ENCODE data around the gene PCDHB11.
"Not testable (repeated sequence)": the region's sequence is repeated elsewhere in the genome, so short reads cannot be mapped to it uniquely, and the experiment has no call there.

PCDHB11 gene

DNA sequence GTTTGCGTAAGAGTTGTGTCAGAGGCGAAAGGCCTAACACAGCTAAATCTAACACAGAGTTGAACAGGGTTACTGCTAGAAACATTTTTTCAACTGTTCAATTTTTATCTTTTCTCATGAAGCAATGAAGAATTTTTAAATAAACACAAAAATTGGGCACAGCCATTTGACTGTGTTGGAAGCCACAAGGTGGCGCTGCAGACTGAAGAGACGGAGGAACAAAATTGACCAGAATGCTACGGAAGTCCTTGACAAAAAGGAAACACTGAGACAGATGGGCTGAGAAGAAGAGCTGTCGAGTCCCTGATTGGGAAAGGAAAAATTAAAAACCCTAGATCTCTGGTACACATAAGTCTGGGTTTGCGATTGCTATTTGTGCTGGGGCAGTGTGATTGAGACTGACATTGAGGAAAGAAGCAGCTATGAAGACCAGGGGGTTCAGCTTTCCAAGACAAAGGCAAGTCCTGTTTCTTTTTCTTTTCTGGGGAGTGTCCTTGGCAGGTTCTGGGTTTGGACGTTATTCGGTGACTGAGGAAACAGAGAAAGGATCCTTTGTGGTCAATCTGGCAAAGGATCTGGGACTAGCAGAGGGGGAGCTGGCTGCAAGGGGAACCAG, 12.4 kb upstream of the PCDHB11 start, which contains the start of gene PCDHB9:
PCDHB9 (plus strand) TSS at position 265 of the 616 bp plus-strand sequence; CDS start at position 423, 158 bp downstream.
- in situ Hi-C loops (cut with MboI; ENCODE audit: low sequenced_read_pairs) = no loop called here

DNA sequence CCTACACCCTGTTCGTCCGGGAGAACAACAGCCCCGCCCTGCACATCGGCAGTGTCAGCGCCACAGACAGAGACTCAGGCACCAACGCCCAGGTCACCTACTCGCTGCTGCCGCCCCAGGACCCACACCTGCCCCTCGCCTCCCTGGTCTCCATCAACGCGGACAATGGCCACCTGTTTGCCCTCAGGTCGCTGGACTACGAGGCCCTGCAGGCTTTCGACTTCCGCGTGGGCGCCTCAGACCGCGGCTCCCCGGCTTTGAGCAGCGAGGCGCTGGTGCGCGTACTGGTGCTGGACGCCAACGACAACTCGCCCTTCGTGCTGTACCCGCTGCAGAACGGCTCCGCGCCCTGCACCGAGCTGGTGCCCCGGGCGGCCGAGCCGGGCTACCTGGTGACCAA, 10.7 kb upstream of the PCDHB11 start:
- in situ Hi-C loops (cut with MboI; ENCODE audit: low sequenced_read_pairs) = not testable (repeated sequence)

DNA sequence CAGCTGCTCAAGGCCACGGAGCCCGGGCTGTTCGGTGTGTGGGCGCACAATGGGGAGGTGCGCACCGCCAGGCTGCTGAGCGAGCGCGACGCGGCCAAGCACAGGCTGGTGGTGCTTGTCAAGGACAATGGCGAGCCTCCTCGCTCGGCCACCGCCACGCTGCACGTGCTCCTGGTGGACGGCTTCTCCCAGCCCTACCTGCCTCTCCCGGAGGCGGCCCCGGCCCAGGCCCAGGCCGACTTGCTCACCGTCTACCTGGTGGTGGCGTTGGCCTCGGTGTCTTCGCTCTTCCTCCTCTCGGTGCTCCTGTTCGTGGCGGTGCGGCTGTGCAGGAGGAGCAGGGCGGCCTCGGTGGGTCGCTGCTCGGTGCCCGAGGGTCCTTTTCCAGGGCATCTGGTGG, 10.3 kb upstream of the PCDHB11 start:
- in situ Hi-C loops (cut with MboI; ENCODE audit: low sequenced_read_pairs) = not testable (repeated sequence)

DNA sequence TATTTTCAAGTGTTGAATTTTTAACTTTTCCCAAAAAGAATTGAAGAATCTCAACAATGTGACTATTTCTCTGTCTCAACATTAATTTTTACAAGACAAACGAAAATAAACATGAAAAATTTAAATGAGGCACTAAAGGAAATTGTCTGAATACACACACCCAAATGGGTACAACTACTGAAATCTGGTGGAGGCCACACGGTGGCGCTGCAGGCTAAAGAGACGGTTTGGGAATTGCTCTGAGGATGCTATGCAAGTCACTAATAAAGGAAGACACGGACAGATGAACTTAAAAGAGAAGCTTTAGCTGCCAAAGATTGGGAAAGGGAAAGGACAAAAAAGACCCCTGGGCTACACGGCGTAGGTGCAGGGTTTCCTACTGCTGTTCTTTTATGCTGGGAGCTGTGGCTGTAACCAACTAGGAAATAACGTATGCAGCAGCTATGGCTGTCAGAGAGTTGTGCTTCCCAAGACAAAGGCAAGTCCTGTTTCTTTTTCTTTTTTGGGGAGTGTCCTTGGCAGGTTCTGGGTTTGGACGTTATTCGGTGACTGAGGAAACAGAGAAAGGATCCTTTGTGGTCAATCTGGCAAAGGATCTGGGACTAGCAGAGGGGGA, 7.2 kb upstream of the PCDHB11 start, which contains the start of gene PCDHB10:
PCDHB10 (plus strand) TSS at position 244 of the 616 bp plus-strand sequence; CDS start at position 444, 200 bp downstream.
- in situ Hi-C loops (cut with MboI; ENCODE audit: low sequenced_read_pairs) = no loop called here

- in situ Hi-C loops (cut with MboI; ENCODE audit: low sequenced_read_pairs) = not testable (repeated sequence)
Observed at GRCh38 chr5:141194332-141194731, 5.1 kb upstream of the PCDHB11 start.

GRCh38 chr5:141196363-141196762, 3.1 kb upstream of the PCDHB11 start:
- in situ Hi-C loops (cut with MboI; ENCODE audit: low sequenced_read_pairs) = no loop called here

DNA sequence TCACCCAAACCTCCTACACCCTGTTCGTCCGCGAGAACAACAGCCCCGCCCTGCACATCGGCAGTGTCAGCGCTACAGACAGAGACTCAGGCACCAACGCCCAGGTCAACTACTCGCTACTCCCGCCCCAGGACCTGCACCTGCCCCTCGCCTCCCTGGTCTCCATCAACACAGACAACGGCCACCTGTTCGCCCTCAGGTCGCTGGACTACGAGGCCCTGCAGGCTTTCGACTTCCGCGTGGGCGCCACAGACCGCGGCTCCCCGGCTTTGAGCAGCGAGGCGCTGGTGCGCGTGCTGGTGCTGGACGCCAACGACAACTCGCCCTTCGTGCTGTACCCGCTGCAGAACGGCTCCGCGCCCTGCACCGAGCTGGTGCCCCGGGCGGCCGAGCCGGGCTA, 1.7 kb downstream of the PCDHB11 start:
- in situ Hi-C loops (cut with MboI; ENCODE audit: low sequenced_read_pairs) = not testable (repeated sequence)

DNA sequence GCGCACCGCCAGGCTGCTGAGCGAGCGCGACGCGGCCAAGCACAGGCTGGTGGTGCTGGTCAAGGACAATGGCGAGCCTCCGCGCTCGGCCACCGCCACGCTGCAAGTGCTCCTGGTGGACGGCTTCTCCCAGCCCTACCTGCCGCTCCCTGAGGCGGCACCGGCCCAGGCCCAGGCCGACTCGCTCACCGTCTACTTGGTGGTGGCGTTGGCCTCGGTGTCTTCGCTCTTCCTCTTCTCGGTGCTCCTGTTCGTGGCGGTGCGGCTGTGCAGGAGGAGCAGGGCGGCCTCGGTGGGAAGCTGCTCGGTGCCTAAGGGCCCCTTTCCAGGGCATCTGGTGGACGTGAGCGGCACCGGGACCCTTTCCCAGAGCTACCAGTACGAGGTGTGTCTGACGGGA, 2.2 kb downstream of the PCDHB11 start:
- in situ Hi-C loops (cut with MboI; ENCODE audit: low sequenced_read_pairs) = not testable (repeated sequence)

DNA sequence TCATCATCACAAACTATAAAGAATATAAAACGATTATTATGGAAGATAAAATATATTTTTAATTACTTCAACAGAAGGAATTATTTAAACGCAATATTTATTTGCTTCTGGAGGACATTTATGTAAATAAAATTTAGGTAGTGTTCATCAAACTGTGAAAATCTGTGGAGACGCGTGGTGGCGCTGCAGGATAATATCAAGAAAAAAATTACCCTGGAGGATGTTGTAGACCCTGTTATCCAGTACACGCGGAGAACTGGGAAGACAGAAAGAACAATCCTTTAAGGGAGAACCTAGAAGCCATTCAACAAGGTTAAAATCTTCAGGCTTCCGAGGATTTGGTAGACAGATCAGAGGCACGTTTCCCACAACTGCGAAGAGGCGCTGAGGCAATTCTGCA, 9.1 kb downstream of the PCDHB11 start, which contains the start of gene PCDHB12:
PCDHB12 (plus strand) TSS at position 242 of the 400 bp plus-strand sequence. CDS start 189 bp downstream, outside the sequence.
- in situ Hi-C loops (cut with MboI; ENCODE audit: low sequenced_read_pairs) = no loop called here

GRCh38 chr5:141210281-141210680, 10.9 kb downstream of the PCDHB11 start:
- in situ Hi-C loops (cut with MboI; ENCODE audit: low sequenced_read_pairs) = not testable (repeated sequence)

DNA sequence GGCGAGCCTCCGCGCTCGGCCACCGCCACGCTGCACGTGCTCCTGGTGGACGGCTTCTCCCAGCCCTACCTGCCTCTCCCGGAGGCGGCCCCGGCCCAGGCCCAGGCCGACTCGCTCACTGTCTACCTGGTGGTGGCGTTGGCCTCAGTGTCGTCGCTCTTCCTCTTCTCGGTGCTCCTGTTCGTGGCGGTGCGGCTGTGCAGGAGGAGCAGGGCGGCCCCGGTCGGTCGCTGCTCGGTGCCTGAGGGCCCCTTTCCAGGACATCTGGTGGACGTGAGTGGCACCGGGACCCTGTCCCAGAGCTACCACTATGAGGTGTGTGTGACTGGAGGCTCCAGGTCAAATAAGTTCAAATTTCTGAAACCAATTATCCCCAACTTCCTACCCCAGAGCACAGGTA, 11.4 kb downstream of the PCDHB11 start:
- in situ Hi-C loops (cut with MboI; ENCODE audit: low sequenced_read_pairs) = not testable (repeated sequence)

- in situ Hi-C loops (cut with MboI; ENCODE audit: low sequenced_read_pairs) = not testable (repeated sequence)
Observed at GRCh38 chr5:141213656-141214339, 14.4 kb downstream of the PCDHB11 start, which contains the start of gene PCDHB13. Gene PCDHB13, plus strand, starts transcription at chr5:141213919. Its CDS starts 205 bp downstream, at chr5:141214124.

DNA sequence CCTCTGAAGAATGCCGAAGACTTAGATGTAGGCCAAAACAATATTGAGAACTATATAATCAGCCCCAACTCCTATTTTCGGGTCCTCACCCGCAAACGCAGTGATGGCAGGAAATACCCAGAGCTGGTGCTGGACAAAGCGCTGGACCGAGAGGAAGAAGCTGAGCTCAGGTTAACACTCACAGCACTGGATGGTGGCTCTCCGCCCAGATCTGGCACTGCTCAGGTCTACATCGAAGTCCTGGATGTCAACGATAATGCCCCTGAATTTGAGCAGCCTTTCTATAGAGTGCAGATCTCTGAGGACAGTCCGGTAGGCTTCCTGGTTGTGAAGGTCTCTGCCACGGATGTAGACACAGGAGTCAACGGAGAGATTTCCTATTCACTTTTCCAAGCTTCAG, 15.2 kb downstream of the PCDHB11 start:
- in situ Hi-C loops (cut with MboI; ENCODE audit: low sequenced_read_pairs) = not testable (repeated sequence)

- in situ Hi-C loops (cut with MboI; ENCODE audit: low sequenced_read_pairs) = not testable (repeated sequence)
Observed at GRCh38 chr5:141215504-141215903, 16.1 kb downstream of the PCDHB11 start.

- in situ Hi-C loops (cut with MboI; ENCODE audit: low sequenced_read_pairs) = not testable (repeated sequence)
Observed at GRCh38 chr5:141216035-141216434, 16.6 kb downstream of the PCDHB11 start.

GRCh38 chr5:141223112-141223783, 23.8 kb downstream of the PCDHB11 start, which contains the start of gene PCDHB14:
Gene PCDHB14, plus strand, starts transcription at chr5:141223343. Its CDS starts 163 bp downstream, at chr5:141223506.
- in situ Hi-C loops (cut with MboI; ENCODE audit: low sequenced_read_pairs) = no loop called here

DNA sequence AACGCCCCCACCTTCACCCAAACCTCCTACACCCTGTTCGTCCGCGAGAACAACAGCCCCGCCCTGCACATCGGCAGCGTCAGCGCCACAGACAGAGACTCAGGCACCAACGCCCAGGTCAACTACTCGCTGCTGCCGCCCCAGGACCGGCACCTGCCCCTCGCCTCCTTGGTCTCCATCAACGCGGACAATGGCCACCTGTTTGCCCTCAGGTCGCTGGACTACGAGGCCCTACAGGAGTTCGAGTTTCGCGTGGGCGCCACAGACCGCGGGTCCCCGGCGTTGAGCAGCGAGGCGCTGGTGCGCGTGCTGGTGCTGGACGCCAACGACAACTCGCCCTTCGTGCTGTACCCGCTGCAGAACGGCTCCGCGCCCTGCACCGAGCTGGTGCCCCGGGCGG, 25.4 kb downstream of the PCDHB11 start:
- in situ Hi-C loops (cut with MboI; ENCODE audit: low sequenced_read_pairs) = not testable (repeated sequence)

DNA sequence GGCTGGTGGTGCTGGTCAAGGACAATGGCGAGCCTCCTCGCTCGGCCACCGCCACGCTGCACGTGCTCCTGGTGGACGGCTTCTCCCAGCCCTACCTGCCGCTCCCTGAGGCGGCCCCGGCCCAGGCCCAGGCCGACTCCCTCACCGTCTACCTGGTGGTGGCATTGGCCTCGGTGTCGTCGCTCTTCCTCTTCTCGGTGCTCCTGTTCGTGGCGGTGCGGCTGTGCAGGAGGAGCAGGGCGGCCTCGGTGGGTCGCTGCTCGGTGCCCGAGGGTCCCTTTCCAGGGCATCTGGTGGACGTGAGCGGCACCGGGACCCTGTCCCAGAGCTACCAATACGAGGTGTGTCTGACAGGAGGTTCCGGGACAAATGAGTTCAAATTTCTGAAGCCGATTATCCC, 26.0 kb downstream of the PCDHB11 start:
- in situ Hi-C loops (cut with MboI; ENCODE audit: low sequenced_read_pairs) = not testable (repeated sequence)

- in situ Hi-C loops (cut with MboI; ENCODE audit: low sequenced_read_pairs) = no loop called here
Observed at GRCh38 chr5:141234109-141234667, 34.8 kb downstream of the PCDHB11 start.

DNA sequence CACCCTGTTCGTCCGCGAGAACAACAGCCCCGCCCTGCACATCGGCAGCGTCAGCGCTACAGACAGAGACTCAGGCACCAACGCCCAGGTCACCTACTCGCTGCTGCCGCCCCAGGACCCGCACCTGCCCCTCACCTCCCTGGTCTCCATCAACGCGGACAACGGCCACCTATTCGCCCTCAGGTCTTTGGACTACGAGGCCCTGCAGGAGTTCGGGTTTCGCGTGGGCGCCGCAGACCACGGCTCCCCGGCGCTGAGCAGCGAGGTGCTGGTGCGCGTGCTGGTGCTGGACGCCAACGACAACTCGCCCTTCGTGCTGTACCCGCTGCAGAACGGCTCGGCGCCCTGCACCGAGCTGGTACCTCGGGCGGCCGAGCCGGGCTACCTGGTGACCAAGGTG, 36.5 kb downstream of the PCDHB11 start:
- in situ Hi-C loops (cut with MboI; ENCODE audit: low sequenced_read_pairs) = not testable (repeated sequence)

Measured in HL-60/S4 treated with phorbol 12-myristate 13-acetate at 8.2 ng/mL for 4 days and 3 days (cell line).